ENCODE results near the gene ACSS1. TPM values are rescaled to one million over a fixed set of nuclear protein-coding genes. Genes with fewer than 3 reads are reported as not detected.

Gene ACSS1
- total RNA-seq = 10 to 100 TPM in 3 of 4 donors, 1 to 10 TPM in 1; 5.8 to 23.5 (median 11.1) TPM

DNA sequence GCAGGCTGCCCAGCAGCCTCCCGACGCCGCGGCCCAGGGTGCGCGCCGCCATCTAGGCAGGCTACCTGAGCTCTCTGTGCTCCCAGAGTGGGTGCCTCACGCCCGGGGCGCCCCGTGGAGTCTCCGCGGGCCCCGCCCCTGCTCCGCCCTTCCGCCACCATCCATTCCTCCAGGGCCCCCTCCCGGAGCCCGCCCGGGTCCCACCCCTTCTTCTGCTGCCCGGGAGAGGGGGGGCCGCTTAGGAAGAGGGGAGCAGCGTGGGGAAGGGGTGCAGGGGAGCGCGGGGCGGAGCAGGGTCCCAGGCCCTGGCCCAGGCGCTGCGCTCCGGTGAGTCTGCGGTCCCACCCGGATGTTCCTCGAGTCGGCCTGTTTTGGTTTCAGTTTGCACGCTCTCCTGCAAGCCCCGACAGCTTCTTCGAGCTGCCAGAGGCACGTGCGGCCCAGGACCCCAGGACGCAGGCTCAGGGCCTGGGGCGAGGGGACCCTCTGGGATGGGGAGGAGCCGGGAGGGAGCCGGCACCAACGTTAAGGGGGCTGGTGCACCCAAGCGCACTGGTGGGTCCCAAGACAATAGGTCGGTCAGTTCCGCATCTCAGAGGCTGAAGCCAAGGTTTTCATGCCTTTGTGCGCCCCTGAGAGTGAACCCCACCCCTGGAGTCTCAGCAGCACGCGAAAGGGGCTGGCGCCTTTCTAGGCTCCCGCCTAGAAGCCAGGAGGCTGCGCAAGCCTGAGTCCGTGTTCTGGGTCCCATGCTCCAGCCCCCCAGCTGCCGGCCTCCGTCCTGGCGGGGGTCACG, at the start of gene ACSS1:
Gene ACSS1, minus strand, starts transcription at position 89 of the 796 bp plus-strand sequence. Its CDS starts 37 bp downstream, at position 52.
- peaks cover 22 to 65% (median 38%) of the 10 kb centered on the region in 3 donors for H3K4me1 ChIP-seq
- no peaks in the 10 kb centered on the region for H3K36me3 ChIP-seq
- peak within 1 kb of the TSS; percentile 86 to 96 (median 93) for H3K27ac ChIP-seq
- peak; percentile 25 for DNase-seq
- no peaks in the 10 kb centered on the region for H3K27me3 ChIP-seq
- peak within 1 kb of the TSS; percentile 46 to 95 (median 88) for H3K4me3 ChIP-seq
- intact Hi-C loops (cut with DNase I) = no loop called here
- peak in 2 of 6 experiments; percentile 4 to 8 for TF ChIP-seq CTCF (IDR thresholded peaks at IDR 0.05)
- TF ChIP-seq POLR2A (IDR thresholded peaks at IDR 0.05) = peak in 2 of 4 donors; percentile 22 to 41
- no peaks in the 10 kb centered on the region for H3K9me3 ChIP-seq
- 0 to 3% methylated on average over 3 to 11 of the region's 56 CpGs for WGBS, 2 donors

GRCh38 chr20:25103526-25103925, 45.6 kb upstream of the ACSS1 start:
- Histone ChIP-seq H3K4me3 (no peak overlapping the region), H3K27ac (no peak overlapping the region), H3K9me3 (no peaks in the 10 kb centered on the region), H3K36me3 (no peaks in the 10 kb centered on the region), H3K27me3 (peaks cover 0 to 42% (median 0%) of the 10 kb centered on the region in 4 donors), H3K4me1 (no peaks in the 10 kb centered on the region)
- TF ChIP-seq CTCF (IDR thresholded peaks at IDR 0.05) (no peak), POLR2A (IDR thresholded peaks at IDR 0.05) (no peak)
- DNase-seq = no peak
- intact Hi-C loops (cut with DNase I) = no loop called here
- 83% methylated on average over 3 of the region's 3 CpGs; no CpG with 5 or more reads in 1 of the 2 donors for WGBS, 2 donors

- H3K4me1 ChIP-seq = no peaks in the 10 kb centered on the region
- no peak for TF ChIP-seq POLR2A (IDR thresholded peaks at IDR 0.05)
- no peak for TF ChIP-seq CTCF (IDR thresholded peaks at IDR 0.05)
- intact Hi-C loops (cut with DNase I) = no loop called here
- no peak overlapping the region for H3K4me3 ChIP-seq
- no peak overlapping the region for H3K27ac ChIP-seq
- whole genome bisulfite sequencing, 2 donors = 53 to 68% methylated on average over 3 of the region's 3 CpGs
- no peaks in the 10 kb centered on the region for H3K36me3 ChIP-seq
- peaks cover 0 to 34% (median 0%) of the 10 kb centered on the region in 4 donors for H3K27me3 ChIP-seq
- no peak for DNase-seq
- H3K9me3 ChIP-seq = no peaks in the 10 kb centered on the region
These were observed 43.0 kb upstream of the ACSS1 start for GRCh38 chr20:25100914-25101313.

GRCh38 chr20:25099601-25100140, 41.7 kb upstream of the ACSS1 start:
- Histone ChIP-seq H3K36me3 (no peaks in the 10 kb centered on the region), H3K27ac (no peak overlapping the region), H3K27me3 (peaks cover 0 to 21% (median 0%) of the 10 kb centered on the region in 4 donors), H3K4me1 (no peaks in the 10 kb centered on the region), H3K4me3 (no peak overlapping the region), H3K9me3 (no peaks in the 10 kb centered on the region)
- no peak for DNase-seq
- TF ChIP-seq CTCF (IDR thresholded peaks at IDR 0.05) (no peak), POLR2A (IDR thresholded peaks at IDR 0.05) (no peak)
- WGBS, 2 donors = 75 to 76% methylated on average over 4 of the region's 4 CpGs
- intact Hi-C loops (cut with DNase I) = no loop called here

GRCh38 chr20:25097498-25097897, 39.6 kb upstream of the ACSS1 start:
- 30 to 38% methylated on average over 2 of the region's 2 CpGs for WGBS, 2 donors

More at GRCh38 chr20:25097498-25097897, 39.6 kb upstream of the ACSS1 start:
- intact Hi-C loops (cut with DNase I) = no loop called here
- no peak overlapping the region for H3K4me3 ChIP-seq
- no peak overlapping the region for H3K27ac ChIP-seq
- H3K4me1 ChIP-seq = no peaks in the 10 kb centered on the region
- no peak for DNase-seq
- H3K9me3 ChIP-seq = no peaks in the 10 kb centered on the region
- no peaks in the 10 kb centered on the region for H3K36me3 ChIP-seq
- no peak for TF ChIP-seq CTCF (IDR thresholded peaks at IDR 0.05)
- no peak for TF ChIP-seq POLR2A (IDR thresholded peaks at IDR 0.05)
- H3K27me3 ChIP-seq = peaks cover 0 to 11% (median 0%) of the 10 kb centered on the region in 4 donors
